ENCODE results near the gene ARHGEF28. TPM values are rescaled to one million over a fixed set of nuclear protein-coding genes. Genes with fewer than 3 reads are reported as not detected.
A peak's percentile ranks its signal among the peaks of the same experiment; 100 is the strongest.

Gene ARHGEF28
- total and polyA plus RNA-seq, 2 donors = 7.3 to 7.4 TPM

- 95% methylated on average over 1 of the region's 1 CpG for WGBS
- H3K36me3 ChIP-seq (ENCODE audit: control insufficient read depth in 2 of 2, insufficient read depth in 2 of 2, low read length in 1 of 2) = no peaks in the 10 kb centered on the region
- no peak overlapping the region for H3K4me3 ChIP-seq (ENCODE audit: low read length in 2 of 2)
- H3K4me1 ChIP-seq (ENCODE audit: control insufficient read depth in 2 of 2, insufficient read depth in 2 of 2, low read length in 2 of 2) = peaks cover 5 to 11% of the 10 kb centered on the region in 2 donors
- H3K27me3 ChIP-seq (ENCODE audit: control insufficient read depth in 2 of 2, insufficient read depth in 1 of 2, low read length in 1 of 2) = peaks cover 0 to 3% of the 10 kb centered on the region in 2 donors
- no peaks in the 10 kb centered on the region for H3K9me3 ChIP-seq (ENCODE audit: control insufficient read depth in 2 of 2, insufficient read depth in 1 of 2, low read length in 1 of 2)
- DNase-seq (ENCODE audit: low read depth in 6 of 9, low spot score in 9 of 9) = no peak
- H3K27ac ChIP-seq (ENCODE audit: low read depth in 1 of 2, low read length in 1 of 2) = no peak overlapping the region
Observed at GRCh38 chr5:73943397-73943796, 317.4 kb downstream of the ARHGEF28 start.

GRCh38 chr5:73944581-73944980, 318.6 kb downstream of the ARHGEF28 start:
- H3K27ac ChIP-seq (ENCODE audit: low read depth in 1 of 2, low read length in 1 of 2) = no peak overlapping the region
- no peak overlapping the region for H3K4me3 ChIP-seq (ENCODE audit: low read length in 2 of 2)
- no peaks in the 10 kb centered on the region for H3K27me3 ChIP-seq (ENCODE audit: control insufficient read depth in 2 of 2, insufficient read depth in 1 of 2, low read length in 1 of 2)
- WGBS = 92% methylated on average over 1 of the region's 1 CpG
- no peaks in the 10 kb centered on the region for H3K36me3 ChIP-seq (ENCODE audit: control insufficient read depth in 2 of 2, insufficient read depth in 2 of 2, low read length in 1 of 2)
- H3K9me3 ChIP-seq (ENCODE audit: control insufficient read depth in 2 of 2, insufficient read depth in 1 of 2, low read length in 1 of 2) = no peaks in the 10 kb centered on the region
- no peak for DNase-seq (ENCODE audit: low read depth in 6 of 9, low spot score in 9 of 9)
- peaks cover 13 to 20% of the 10 kb centered on the region in 2 donors for H3K4me1 ChIP-seq (ENCODE audit: control insufficient read depth in 2 of 2, insufficient read depth in 2 of 2, low read length in 2 of 2)

DNA sequence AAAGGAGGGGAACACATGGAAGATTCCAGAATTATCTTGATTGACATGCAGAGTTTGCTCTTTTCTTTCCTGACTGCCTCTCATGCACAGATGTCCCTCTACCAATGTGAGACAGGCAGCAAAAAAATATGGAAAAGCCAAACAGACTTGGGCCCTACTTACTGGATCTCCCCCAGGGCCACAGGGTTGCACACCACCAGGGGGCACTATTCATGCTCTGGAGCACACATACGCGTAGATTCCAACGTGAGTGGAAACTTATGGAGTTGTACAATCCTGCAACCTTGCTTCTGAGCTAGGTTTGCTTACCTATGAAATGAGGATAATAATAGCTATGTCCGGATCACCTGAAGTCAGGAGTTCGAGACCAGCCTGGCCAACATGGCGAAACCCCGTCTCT, 319.5 kb downstream of the ARHGEF28 start:
- WGBS = 96% methylated on average over 7 of the region's 7 CpGs
- Histone ChIP-seq H3K4me1 (ENCODE audit: control insufficient read depth in 2 of 2, insufficient read depth in 2 of 2, low read length in 2 of 2) (peaks cover 19 to 27% of the 10 kb centered on the region in 2 donors), H3K27me3 (ENCODE audit: control insufficient read depth in 2 of 2, insufficient read depth in 1 of 2, low read length in 1 of 2) (no peaks in the 10 kb centered on the region), H3K27ac (ENCODE audit: low read depth in 1 of 2, low read length in 1 of 2) (no peak overlapping the region), H3K36me3 (ENCODE audit: control insufficient read depth in 2 of 2, insufficient read depth in 2 of 2, low read length in 1 of 2) (no peaks in the 10 kb centered on the region), H3K9me3 (ENCODE audit: control insufficient read depth in 2 of 2, insufficient read depth in 1 of 2, low read length in 1 of 2) (no peaks in the 10 kb centered on the region), H3K4me3 (ENCODE audit: low read length in 2 of 2) (no peak overlapping the region)
- DNase-seq (ENCODE audit: low read depth in 6 of 9, low spot score in 9 of 9) = no peak

- no peak overlapping the region for H3K4me3 ChIP-seq (ENCODE audit: low read length in 2 of 2)
- no peak overlapping the region for H3K27ac ChIP-seq (ENCODE audit: low read depth in 1 of 2, low read length in 1 of 2)
- no peaks in the 10 kb centered on the region for H3K36me3 ChIP-seq (ENCODE audit: control insufficient read depth in 2 of 2, insufficient read depth in 2 of 2, low read length in 1 of 2)
- H3K9me3 ChIP-seq (ENCODE audit: control insufficient read depth in 2 of 2, insufficient read depth in 1 of 2, low read length in 1 of 2) = no peaks in the 10 kb centered on the region
- peaks cover 19 to 25% of the 10 kb centered on the region in 2 donors for H3K4me1 ChIP-seq (ENCODE audit: control insufficient read depth in 2 of 2, insufficient read depth in 2 of 2, low read length in 2 of 2)
- WGBS = 90% methylated on average over 5 of the region's 5 CpGs
- H3K27me3 ChIP-seq (ENCODE audit: control insufficient read depth in 2 of 2, insufficient read depth in 1 of 2, low read length in 1 of 2) = no peaks in the 10 kb centered on the region
- no peak for DNase-seq (ENCODE audit: low read depth in 6 of 9, low spot score in 9 of 9)
Observed at GRCh38 chr5:73946278-73946677, 320.3 kb downstream of the ARHGEF28 start.

DNA sequence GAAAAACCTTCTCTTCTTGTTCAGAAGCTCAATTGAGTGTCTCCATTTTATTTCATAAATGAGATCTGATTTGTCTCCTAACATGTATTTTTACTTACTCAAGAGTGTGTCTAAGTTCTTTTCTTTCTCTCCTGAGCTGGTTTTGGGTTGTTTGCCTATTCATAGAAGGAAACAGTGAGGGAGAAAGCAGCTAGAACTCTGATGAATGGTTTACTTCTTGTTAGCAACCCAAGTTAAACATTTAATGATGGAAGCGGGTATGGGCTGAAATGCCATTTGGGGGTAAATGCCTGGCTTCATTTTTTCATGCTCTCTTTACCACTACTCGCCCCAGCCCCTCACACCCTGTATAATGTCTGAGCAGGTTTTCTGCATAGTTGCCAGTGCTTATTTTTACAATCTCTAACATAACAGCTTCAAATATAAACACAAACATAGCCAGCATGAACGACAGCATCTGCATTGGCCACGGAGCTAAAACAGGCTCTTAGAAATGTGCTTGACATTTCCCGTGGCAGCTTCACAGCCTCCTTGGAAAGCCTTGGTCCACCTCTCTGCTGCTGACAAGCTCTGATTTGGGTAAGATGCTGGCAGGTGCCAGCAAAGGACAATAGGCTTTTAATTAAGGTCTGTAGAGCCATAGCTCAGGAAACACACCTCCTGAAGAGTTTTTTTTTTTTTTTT, 321.1 kb downstream of the ARHGEF28 start:
- Histone ChIP-seq H3K36me3 (ENCODE audit: control insufficient read depth in 2 of 2, insufficient read depth in 2 of 2, low read length in 1 of 2) (no peaks in the 10 kb centered on the region), H3K4me1 (ENCODE audit: control insufficient read depth in 2 of 2, insufficient read depth in 2 of 2, low read length in 2 of 2) (peaks cover 19 to 21% of the 10 kb centered on the region in 2 donors), H3K9me3 (ENCODE audit: control insufficient read depth in 2 of 2, insufficient read depth in 1 of 2, low read length in 1 of 2) (no peaks in the 10 kb centered on the region), H3K4me3 (ENCODE audit: low read length in 2 of 2) (no peak overlapping the region), H3K27ac (ENCODE audit: low read depth in 1 of 2, low read length in 1 of 2) (no peak overlapping the region), H3K27me3 (ENCODE audit: control insufficient read depth in 2 of 2, insufficient read depth in 1 of 2, low read length in 1 of 2) (no peaks in the 10 kb centered on the region)
- 88% methylated on average over 5 of the region's 5 CpGs for WGBS
- DNase-seq (ENCODE audit: low read depth in 6 of 9, low spot score in 9 of 9) = no peak

DNA sequence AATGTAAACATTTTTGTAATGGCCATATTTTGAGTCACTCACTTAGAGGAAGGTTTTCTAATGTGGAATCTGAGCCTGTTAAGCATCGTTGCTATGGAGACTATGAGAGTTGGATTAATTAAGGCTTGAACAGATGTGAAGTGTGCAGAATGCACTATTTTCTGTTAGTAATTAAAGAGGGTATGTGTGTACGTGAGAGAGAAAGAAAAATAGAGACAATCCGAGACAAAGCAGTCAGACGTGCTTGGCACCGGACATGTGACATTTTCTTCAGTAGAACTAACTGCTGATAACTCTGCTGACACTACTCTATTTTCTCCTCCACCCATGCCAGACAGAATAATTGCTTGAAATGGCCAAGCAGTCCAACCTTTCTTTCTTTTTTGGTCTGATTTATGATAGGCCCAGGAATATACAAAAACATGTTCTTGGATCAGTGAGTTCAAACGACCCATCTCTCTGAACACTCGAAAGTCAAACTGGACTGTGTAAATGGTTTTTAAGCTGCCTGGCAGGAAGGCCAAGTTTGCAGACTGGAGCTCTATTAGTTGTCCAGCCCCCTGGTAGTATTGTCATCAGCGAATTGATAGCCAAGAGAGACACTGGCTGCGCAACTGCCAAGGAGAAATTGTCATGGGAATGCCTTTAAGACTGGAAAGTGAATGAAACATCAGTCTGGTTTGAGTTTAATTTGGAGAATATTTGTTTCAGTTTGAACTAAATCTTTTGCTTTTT, 322.1 kb downstream of the ARHGEF28 start:
- Histone ChIP-seq H3K27ac (ENCODE audit: low read depth in 1 of 2, low read length in 1 of 2) (no peak overlapping the region), H3K4me1 (ENCODE audit: control insufficient read depth in 2 of 2, insufficient read depth in 2 of 2, low read length in 2 of 2) (peaks cover 19 to 24% of the 10 kb centered on the region in 2 donors), H3K27me3 (ENCODE audit: control insufficient read depth in 2 of 2, insufficient read depth in 1 of 2, low read length in 1 of 2) (no peaks in the 10 kb centered on the region), H3K36me3 (ENCODE audit: control insufficient read depth in 2 of 2, insufficient read depth in 2 of 2, low read length in 1 of 2) (no peaks in the 10 kb centered on the region), H3K4me3 (ENCODE audit: low read length in 2 of 2) (no peak overlapping the region), H3K9me3 (ENCODE audit: control insufficient read depth in 2 of 2, insufficient read depth in 1 of 2, low read length in 1 of 2) (no peaks in the 10 kb centered on the region)
- no peak for DNase-seq (ENCODE audit: low read depth in 6 of 9, low spot score in 9 of 9)
- WGBS = 90% methylated on average over 9 of the region's 9 CpGs

DNA sequence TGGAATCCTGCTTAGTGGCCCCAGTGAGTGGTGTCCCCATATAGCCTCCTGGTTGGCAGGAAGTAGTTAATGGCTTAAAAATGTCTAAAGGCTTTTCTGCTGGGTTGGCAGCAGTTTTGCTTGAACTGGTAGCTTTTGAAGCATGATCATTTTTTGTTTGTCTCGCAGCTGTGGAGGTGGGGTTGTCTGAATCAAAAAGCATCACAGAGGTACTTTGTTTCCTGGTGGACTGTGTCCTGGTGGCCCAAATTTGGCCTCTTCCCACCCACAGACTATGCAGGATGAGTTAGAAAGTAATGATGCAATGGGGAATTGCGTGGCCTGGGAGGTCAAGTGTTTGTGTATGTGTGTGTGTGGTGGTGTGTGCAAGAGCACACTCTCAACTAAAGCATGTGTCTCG, 322.7 kb downstream of the ARHGEF28 start:
- H3K4me1 ChIP-seq (ENCODE audit: control insufficient read depth in 2 of 2, insufficient read depth in 2 of 2, low read length in 2 of 2) = peaks cover 19 to 30% of the 10 kb centered on the region in 2 donors
- no peak overlapping the region for H3K4me3 ChIP-seq (ENCODE audit: low read length in 2 of 2)
- no peak overlapping the region for H3K27ac ChIP-seq (ENCODE audit: low read depth in 1 of 2, low read length in 1 of 2)
- WGBS = 75% methylated on average over 3 of the region's 3 CpGs
- DNase-seq (ENCODE audit: low read depth in 6 of 9, low spot score in 9 of 9) = peak in 1 of 9 donors; percentile 31
- no peaks in the 10 kb centered on the region for H3K36me3 ChIP-seq (ENCODE audit: control insufficient read depth in 2 of 2, insufficient read depth in 2 of 2, low read length in 1 of 2)
- no peaks in the 10 kb centered on the region for H3K27me3 ChIP-seq (ENCODE audit: control insufficient read depth in 2 of 2, insufficient read depth in 1 of 2, low read length in 1 of 2)
- no peaks in the 10 kb centered on the region for H3K9me3 ChIP-seq (ENCODE audit: control insufficient read depth in 2 of 2, insufficient read depth in 1 of 2, low read length in 1 of 2)

GRCh38 chr5:73950441-73950873, 324.5 kb downstream of the ARHGEF28 start:
- WGBS = 93% methylated on average over 3 of the region's 3 CpGs
- H3K4me1 ChIP-seq (ENCODE audit: control insufficient read depth in 2 of 2, insufficient read depth in 2 of 2, low read length in 2 of 2) = peaks cover 23 to 43% of the 10 kb centered on the region in 2 donors
- no peaks in the 10 kb centered on the region for H3K9me3 ChIP-seq (ENCODE audit: control insufficient read depth in 2 of 2, insufficient read depth in 1 of 2, low read length in 1 of 2)
- H3K27ac ChIP-seq (ENCODE audit: low read depth in 1 of 2, low read length in 1 of 2) = no peak overlapping the region
- H3K27me3 ChIP-seq (ENCODE audit: control insufficient read depth in 2 of 2, insufficient read depth in 1 of 2, low read length in 1 of 2) = no peaks in the 10 kb centered on the region
- H3K36me3 ChIP-seq (ENCODE audit: control insufficient read depth in 2 of 2, insufficient read depth in 2 of 2, low read length in 1 of 2) = no peaks in the 10 kb centered on the region
- no peak for DNase-seq (ENCODE audit: low read depth in 6 of 9, low spot score in 9 of 9)
- no peak overlapping the region for H3K4me3 ChIP-seq (ENCODE audit: low read length in 2 of 2)

GRCh38 chr5:73950912-73951430, 325.0 kb downstream of the ARHGEF28 start:
- Histone ChIP-seq H3K27me3 (ENCODE audit: control insufficient read depth in 2 of 2, insufficient read depth in 1 of 2, low read length in 1 of 2) (no peaks in the 10 kb centered on the region), H3K27ac (ENCODE audit: low read depth in 1 of 2, low read length in 1 of 2) (no peak overlapping the region), H3K4me1 (ENCODE audit: control insufficient read depth in 2 of 2, insufficient read depth in 2 of 2, low read length in 2 of 2) (peaks cover 25 to 48% of the 10 kb centered on the region in 2 donors), H3K36me3 (ENCODE audit: control insufficient read depth in 2 of 2, insufficient read depth in 2 of 2, low read length in 1 of 2) (no peaks in the 10 kb centered on the region), H3K9me3 (ENCODE audit: control insufficient read depth in 2 of 2, insufficient read depth in 1 of 2, low read length in 1 of 2) (no peaks in the 10 kb centered on the region), H3K4me3 (ENCODE audit: low read length in 2 of 2) (no peak overlapping the region)
- WGBS = 96% methylated on average over 3 of the region's 3 CpGs
- no peak for DNase-seq (ENCODE audit: low read depth in 6 of 9, low spot score in 9 of 9)
